GM23338 (cell line): ENCODE data around the gene CTNNA1. TPM values are rescaled to one million over a fixed set of nuclear protein-coding genes. Genes with fewer than 3 reads are reported as not detected.
A peak's percentile ranks its signal among the peaks of the same experiment; 100 is the strongest.

Experiments used
- ATAC-seq: fragments of 200-7000 bp; cut with Tn5 transposase; 3 replicates; pipeline ENCODE4 v1.9.1; 2020
- DNase-seq: peaks from one replicate; pipeline ENCODE4 v3.0.0-alpha.2; 2015; ENCODE audit warnings: low spot score
- H2AFZ ChIP-seq: fragments of 200-600 bp; sonication (generic); 2 replicates; pipeline ENCODE4 v1.8.0; 2016; ENCODE audit warnings: antibody characterized with exemption, mild to moderate bottlenecking, moderate library complexity
- H3F3A ChIP-seq: fragments of 200-600 bp; sonication (generic); replicated peaks from 2 replicates; pipeline ENCODE4 v1.8.0; 2017; ENCODE audit warnings: antibody characterized with exemption, mixed run types, low read depth
- H3K27ac ChIP-seq: fragments of 200-600 bp; sonication (generic); 2 replicates; pipeline ENCODE4 v1.6.1; 2016; ENCODE audit warnings: low read depth
- H3K27me3 ChIP-seq: fragments of 200-600 bp; sonication (generic); 2 replicates; pipeline ENCODE4 v1.8.0; 2016; ENCODE audit warnings: mild to moderate bottlenecking, mixed run types, moderate library complexity; ENCODE audit not compliant: insufficient read depth
- H3K36me3 ChIP-seq: fragments of 200-600 bp; sonication (generic); 2 replicates; pipeline ENCODE4 v1.8.0; 2016; ENCODE audit warnings: mild to moderate bottlenecking; ENCODE audit not compliant: insufficient read depth
- H3K4me1 ChIP-seq: fragments of 200-600 bp; sonication (generic); 2 replicates; pipeline ENCODE4 v1.8.0; 2016; ENCODE audit warnings: mild to moderate bottlenecking, moderate library complexity; ENCODE audit not compliant: insufficient read depth
- H3K4me2 ChIP-seq: fragments of 200-600 bp; sonication (generic); 2 replicates; pipeline ENCODE4 v1.7.1; 2017; ENCODE audit warnings: mixed run types
- H3K4me3 ChIP-seq: fragments of 200-600 bp; sonication (generic); 2 replicates; pipeline ENCODE4 v1.6.1; 2016; ENCODE audit warnings: mixed run types
- H3K79me2 ChIP-seq: fragments of 200-600 bp; sonication (generic); replicated peaks from 2 replicates; pipeline ENCODE4 v1.8.0; 2017; ENCODE audit warnings: mild to moderate bottlenecking; ENCODE audit not compliant: insufficient read depth
- H3K9me2 ChIP-seq: fragments of 200-600 bp; sonication (generic); 2 replicates; pipeline ENCODE4 v1.8.0; 2017; ENCODE audit not compliant: insufficient read depth
- H4K20me1 ChIP-seq: fragments of 200-600 bp; sonication (generic); replicated peaks from 2 replicates; pipeline ENCODE4 v1.8.0; 2017; ENCODE audit warnings: mild to moderate bottlenecking; ENCODE audit not compliant: insufficient read depth
- H3K27ac Mint-ChIP-seq: 2 replicates; pipeline ENCODE4 v1.8.0; 2020; ENCODE audit warnings: inconsistent platforms, mild to moderate bottlenecking, moderate library complexity, mixed read lengths
- H3K27me3 Mint-ChIP-seq: 3 replicates; pipeline ENCODE4 v1.8.0; 2022; ENCODE audit warnings: low read depth, mild to moderate bottlenecking, moderate library complexity, mixed read lengths, inconsistent platforms; ENCODE audit not compliant: insufficient read depth, poor library complexity
- H3K36me3 Mint-ChIP-seq: 3 replicates; pipeline ENCODE4 v1.8.0; 2021; ENCODE audit warnings: low read depth, mild to moderate bottlenecking, inconsistent platforms, moderate library complexity, mixed read lengths
- H3K4me1 Mint-ChIP-seq: 3 replicates; pipeline ENCODE4 v1.8.0; 2020; ENCODE audit warnings: mild to moderate bottlenecking, inconsistent platforms, mixed read lengths
- H3K4me3 Mint-ChIP-seq: 3 replicates; pipeline ENCODE4 v1.8.0; 2021; ENCODE audit warnings: moderate library complexity, mild to moderate bottlenecking, inconsistent platforms, mixed read lengths
- H3K9me3 Mint-ChIP-seq: 3 replicates; pipeline ENCODE4 v1.8.0; 2020; ENCODE audit warnings: moderate library complexity, mild to moderate bottlenecking, inconsistent platforms, mixed read lengths
- EZH2 ChIP-seq: fragments of 200-600 bp; sonication (generic); IDR thresholded peaks from one replicate; pipeline ENCODE4 v1.8.0; 2017; ENCODE audit warnings: antibody characterized with exemption, mild to moderate bottlenecking, low read depth; ENCODE audit not compliant: unreplicated experiment
- EZH2phosphoT487 ChIP-seq: fragments of 200-600 bp; sonication (generic); IDR thresholded peaks from one replicate; pipeline ENCODE4 v1.8.1; 2018; ENCODE audit warnings: antibody characterized with exemption; ENCODE audit not compliant: unreplicated experiment
- JUNB ChIP-seq: IDR thresholded peaks from one replicate; pipeline ENCODE4 v1.6.1; 2016; ENCODE audit warnings: antibody characterized with exemption; ENCODE audit not compliant: unreplicated experiment
- NANOG ChIP-seq: IDR thresholded peaks from 2 replicates; pipeline ENCODE4 v1.6.1; 2016; ENCODE audit warnings: antibody characterized with exemption, borderline replicate concordance
- POLR2AphosphoS5 ChIP-seq: IDR thresholded peaks from 2 replicates; pipeline ENCODE4 v1.6.1; 2016; ENCODE audit warnings: antibody characterized with exemption, low read depth
- REST ChIP-seq: IDR thresholded peaks from one replicate; pipeline ENCODE4 v1.6.1; 2018; ENCODE audit warnings: antibody characterized with exemption; ENCODE audit not compliant: unreplicated experiment
- STAT1 ChIP-seq: IDR thresholded peaks from one replicate; pipeline ENCODE4 v1.6.1; 2016; ENCODE audit warnings: antibody characterized with exemption; ENCODE audit not compliant: unreplicated experiment
- ZNF114 ChIP-seq: fragments of 250-450 bp; sonication (Bioruptor Pico); IDR thresholded peaks from 2 replicates; pipeline ENCODE4 v1.5.0; 2020; ENCODE audit warnings: mild to moderate bottlenecking, moderate library complexity
- ZNF331 ChIP-seq: fragments of 250-450 bp; sonication (Bioruptor Pico); IDR thresholded peaks from 2 replicates; pipeline ENCODE4 v1.5.0; 2020; ENCODE audit warnings: low read depth, mild to moderate bottlenecking, moderate library complexity
- ZNF462 ChIP-seq: fragments of 250-450 bp; sonication (Bioruptor Pico); IDR thresholded peaks from 2 replicates; pipeline ENCODE4 v1.5.0; 2020; ENCODE audit warnings: mild to moderate bottlenecking, moderate library complexity
- polyA plus RNA-seq: library from polyadenylated mRNA; unstranded; fragments of >200 nt; fragmentation: Nextera tagmentation; extraction: Ambion mirVana; gene quantifications from 2 replicates; pipeline ENCODE4 v1.2.1, GENCODE V29; 2016
- total RNA-seq: library from RNA; depleted of rRNA; stranded (reverse); fragments of >200 nt; shearing (Covaris generic); gene quantifications from 2 replicates; pipeline ENCODE4 v1.2.3, GENCODE V29; 2014

The CTNNA1 gene
- total and polyA plus RNA-seq, 2 experiments from 2014 or later, result 111 to 348 TPM

GRCh38 chr5:138875552-138875875 lies 122.3 kb downstream of the CTNNA1 start:
- Histone ChIP-seq H3K4me3 (no peak overlapping the region), H3K9me2 (no peaks in the 10 kb centered on the region), H3F3A (no peaks in the 10 kb centered on the region; the same call in 1 of the 2 replicates), H3K27me3 (no peaks in the 10 kb centered on the region), H3K36me3 (no peaks in the 10 kb centered on the region), H3K4me1 (peaks cover 67% of the 10 kb centered on the region), H2AFZ (no peak overlapping the region), H3K4me2 (peak overlapping the region; percentile 49), H4K20me1 (peaks cover 10% of the 10 kb centered on the region; the same call in 1 of the 2 replicates), H3K79me2 (peaks cover 83% of the 10 kb centered on the region), H3K27ac (0 out of 2 replicates have a peak overlapping the region, but pooled peaks have one; percentile 1)
- TF ChIP-seq STAT1 (no peak), NANOG (no peak), ZNF331 (CRISPR knock-in tag) (no peak), EZH2 (no peak)
- H3K27me3 Mint-ChIP-seq, result peaks cover 9% of the 10 kb centered on the region
- no peak overlapping the region for H3K4me3 Mint-ChIP-seq
- no peak for ATAC-seq
- DNase-seq, result no peak
- H3K4me1 Mint-ChIP-seq, result peaks cover 76% of the 10 kb centered on the region
- H3K9me3 Mint-ChIP-seq, result no peaks in the 10 kb centered on the region
- H3K27ac Mint-ChIP-seq, result peak overlapping the region; percentile 63; the same call in 1 of the 2 replicates
- H3K36me3 Mint-ChIP-seq, result peaks cover 4% of the 10 kb centered on the region; the same call in 1 of the 3 replicates

- ATAC-seq, result no peak
- Mint-ChIP-seq H3K27me3 (peaks cover 9% of the 10 kb centered on the region), H3K27ac (peak overlapping the region; percentile 45; the same call in 1 of the 2 replicates), H3K36me3 (peaks cover 5% of the 10 kb centered on the region; the same call in 1 of the 3 replicates), H3K4me3 (no peak overlapping the region), H3K4me1 (peaks cover 76% of the 10 kb centered on the region), H3K9me3 (no peaks in the 10 kb centered on the region)
- Histone ChIP-seq H3K27ac (no peak overlapping the region), H3K9me2 (no peaks in the 10 kb centered on the region), H2AFZ (no peak overlapping the region), H3K4me3 (no peak overlapping the region), H3K36me3 (no peaks in the 10 kb centered on the region), H3K4me1 (peaks cover 62% of the 10 kb centered on the region), H3K4me2 (peak overlapping the region; percentile 49; the same call in 1 of the 2 replicates), H3F3A (no peaks in the 10 kb centered on the region), H3K79me2 (peaks cover 85% of the 10 kb centered on the region), H4K20me1 (peaks cover 10% of the 10 kb centered on the region; the same call in 1 of the 2 replicates), H3K27me3 (no peaks in the 10 kb centered on the region)
- DNase-seq, result no peak
- TF ChIP-seq JUNB (no peak), ZNF462 (CRISPR knock-in tag) (no peak), NANOG (no peak), REST (no peak), POLR2AphosphoS5 (no peak), EZH2phosphoT487 (no peak), ZNF114 (CRISPR knock-in tag) (no peak), EZH2 (no peak)
Measured at GRCh38 chr5:138875946-138876345, 122.7 kb downstream of the CTNNA1 start.
